ENCODE data around the gene TNFAIP3. TPM values are rescaled to one million over a fixed set of nuclear protein-coding genes. Genes with fewer than 3 reads are reported as not detected.

Gene TNFAIP3
- total and polyA plus RNA-seq, 2 donors (not counting 3 experiments of a cell fraction or from before 2014, with no cell fraction given), result 4.0 to 8.6 TPM

DNA sequence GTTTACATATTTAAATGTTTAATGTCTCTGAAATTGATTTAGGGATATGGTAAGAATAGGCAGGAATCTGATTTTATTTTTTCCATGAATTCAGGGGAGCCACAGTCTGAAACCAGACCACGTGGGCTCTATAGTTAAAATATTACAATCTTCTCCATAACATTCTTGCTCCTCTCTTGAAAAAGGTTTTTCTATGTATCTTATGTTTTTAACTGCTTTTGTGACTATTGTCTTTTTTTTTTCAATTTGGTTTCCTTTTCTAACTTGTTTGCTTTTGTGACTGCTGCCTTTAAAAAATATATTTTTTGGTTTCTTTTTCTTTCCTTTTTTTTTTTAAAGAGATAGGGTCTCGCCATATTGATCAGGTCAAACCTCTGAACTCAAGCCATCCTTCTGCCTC, 40.1 kb downstream of the TNFAIP3 start:
- peaks cover 7% of the 10 kb centered on the region for H3K4me1 ChIP-seq (ENCODE audit: control insufficient read depth, extremely low read depth, insufficient read depth, low read length)
- dilution Hi-C loops (cut with MboI; ENCODE audit: extremely low pct_ligation_motif_present, low sequenced_read_pairs) (no loop called here), intact Hi-C loops (cut with micrococcal nuclease) (loop anchor here (5.0 kb wide), 1 partner anchor 35 kb away; no protein-coding TSS in a partner anchor)
- no peak overlapping the region for H3K9ac ChIP-seq (replicated peaks; ENCODE audit: extremely low read depth, insufficient read depth, low read length)
- BruUV-seq (replicated peaks), result no TSS peak
- H4K20me1 ChIP-seq (replicated peaks; ENCODE audit: control insufficient read depth, extremely low read depth, insufficient read depth, low read length), result no peaks in the 10 kb centered on the region
- H3K36me3 ChIP-seq (ENCODE audit: control insufficient read depth in 2 of 2, extremely low read depth in 1 of 2, insufficient read depth in 2 of 2, low read length in 2 of 2), result no peaks in the 10 kb centered on the region
- CTCF ChIA-PET, result no interaction called here
- no peak overlapping the region for H3K4me3 ChIP-seq (replicated peaks in 1 of 3; ENCODE audit: insufficient read depth in 1 of 3, low read depth in 1 of 3, low read length in 3 of 3)
- no peak overlapping the region for H3K27ac ChIP-seq (ENCODE audit: insufficient read depth, low read depth, low read length)
- H3K9me3 ChIP-seq (replicated peaks; ENCODE audit: control insufficient read depth, insufficient read depth, low read length), result no peaks in the 10 kb centered on the region
- no peak overlapping the region for H2AFZ ChIP-seq (ENCODE audit: low read depth, low read length)
- no peaks in the 10 kb centered on the region for H3K9me1 ChIP-seq (replicated peaks; ENCODE audit: control insufficient read depth, extremely low read depth, insufficient read depth, low read length)
- H3K4me2 ChIP-seq (ENCODE audit: insufficient read depth, low read length), result no peak overlapping the region
- no peaks in the 10 kb centered on the region for H3K79me2 ChIP-seq (ENCODE audit: control insufficient read depth, insufficient read depth, low read length)
- POLR2A ChIA-PET, result no interaction called here
- no peak for DNase-seq (ENCODE audit: low read depth, low spot score)
- no peaks in the 10 kb centered on the region for H3K27me3 ChIP-seq (ENCODE audit: control insufficient read depth in 2 of 2, insufficient read depth in 2 of 2, low read length in 2 of 2)
- TF ChIP-seq POLR2A (IDR thresholded peaks at IDR 0.05; ENCODE audit: low read depth, low read length), result no peak
- no peak for TF ChIP-seq POLR2AphosphoS5 (IDR thresholded peaks at IDR 0.05; ENCODE audit: insufficient read depth, low read depth, low read length)
- no peak for TF ChIP-seq GATA2 (IDR thresholded peaks at IDR 0.05; ENCODE audit: insufficient read depth, insufficient read length, low read depth, low read length)
- no peak for TF ChIP-seq JUN (IDR thresholded peaks at IDR 0.05; ENCODE audit: borderline replicate concordance, insufficient read depth, insufficient read length, low read depth)
- TF ChIP-seq EZH2 (IDR thresholded peaks at IDR 0.05; ENCODE audit: borderline replicate concordance, low read depth, low read length, severe bottlenecking), result no peak
- TF ChIP-seq, protein P1, sequence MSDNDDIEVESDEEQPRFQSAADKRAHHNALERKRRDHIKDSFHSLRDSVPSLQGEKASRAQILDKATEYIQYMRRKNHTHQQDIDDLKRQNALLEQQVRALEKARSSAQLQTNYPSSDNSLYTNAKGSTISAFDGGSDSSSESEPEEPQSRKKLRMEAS (IDR thresholded peaks at IDR 0.05; ENCODE audit: insufficient read depth, insufficient read length), result no peak
- no peak for TF ChIP-seq FOS (IDR thresholded peaks at IDR 0.05; ENCODE audit: borderline replicate concordance, insufficient read depth, low read length)
- TF ChIP-seq, protein P2, sequence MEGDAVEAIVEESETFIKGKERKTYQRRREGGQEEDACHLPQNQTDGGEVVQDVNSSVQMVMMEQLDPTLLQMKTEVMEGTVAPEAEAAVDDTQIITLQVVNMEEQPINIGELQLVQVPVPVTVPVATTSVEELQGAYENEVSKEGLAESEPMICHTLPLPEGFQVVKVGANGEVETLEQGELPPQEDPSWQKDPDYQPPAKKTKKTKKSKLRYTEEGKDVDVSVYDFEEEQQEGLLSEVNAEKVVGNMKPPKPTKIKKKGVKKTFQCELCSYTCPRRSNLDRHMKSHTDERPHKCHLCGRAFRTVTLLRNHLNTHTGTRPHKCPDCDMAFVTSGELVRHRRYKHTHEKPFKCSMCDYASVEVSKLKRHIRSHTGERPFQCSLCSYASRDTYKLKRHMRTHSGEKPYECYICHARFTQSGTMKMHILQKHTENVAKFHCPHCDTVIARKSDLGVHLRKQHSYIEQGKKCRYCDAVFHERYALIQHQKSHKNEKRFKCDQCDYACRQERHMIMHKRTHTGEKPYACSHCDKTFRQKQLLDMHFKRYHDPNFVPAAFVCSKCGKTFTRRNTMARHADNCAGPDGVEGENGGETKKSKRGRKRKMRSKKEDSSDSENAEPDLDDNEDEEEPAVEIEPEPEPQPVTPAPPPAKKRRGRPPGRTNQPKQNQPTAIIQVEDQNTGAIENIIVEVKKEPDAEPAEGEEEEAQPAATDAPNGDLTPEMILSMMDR (IDR thresholded peaks at IDR 0.05; ENCODE audit: extremely low read depth in 1 of 2, insufficient read depth in 1 of 2, low read depth in 1 of 2, low read length in 2 of 2), result no peak
- no peak for TF ChIP-seq MYC (IDR thresholded peaks at IDR 0.05; ENCODE audit: low read depth, low read length)
- FAIRE-seq, result no peak
